Measurements from ENCODE around the gene E2F4. TPM values are rescaled to one million over a fixed set of nuclear protein-coding genes. Genes with fewer than 3 reads are reported as not detected.
A peak's percentile ranks its signal among the peaks of the same experiment; 100 is the strongest.

The E2F4 gene
- polyA plus RNA-seq, 2 of the 4 experiments (the other 2 are of a cell fraction) = 65.1 to 66.6 TPM

DNA sequence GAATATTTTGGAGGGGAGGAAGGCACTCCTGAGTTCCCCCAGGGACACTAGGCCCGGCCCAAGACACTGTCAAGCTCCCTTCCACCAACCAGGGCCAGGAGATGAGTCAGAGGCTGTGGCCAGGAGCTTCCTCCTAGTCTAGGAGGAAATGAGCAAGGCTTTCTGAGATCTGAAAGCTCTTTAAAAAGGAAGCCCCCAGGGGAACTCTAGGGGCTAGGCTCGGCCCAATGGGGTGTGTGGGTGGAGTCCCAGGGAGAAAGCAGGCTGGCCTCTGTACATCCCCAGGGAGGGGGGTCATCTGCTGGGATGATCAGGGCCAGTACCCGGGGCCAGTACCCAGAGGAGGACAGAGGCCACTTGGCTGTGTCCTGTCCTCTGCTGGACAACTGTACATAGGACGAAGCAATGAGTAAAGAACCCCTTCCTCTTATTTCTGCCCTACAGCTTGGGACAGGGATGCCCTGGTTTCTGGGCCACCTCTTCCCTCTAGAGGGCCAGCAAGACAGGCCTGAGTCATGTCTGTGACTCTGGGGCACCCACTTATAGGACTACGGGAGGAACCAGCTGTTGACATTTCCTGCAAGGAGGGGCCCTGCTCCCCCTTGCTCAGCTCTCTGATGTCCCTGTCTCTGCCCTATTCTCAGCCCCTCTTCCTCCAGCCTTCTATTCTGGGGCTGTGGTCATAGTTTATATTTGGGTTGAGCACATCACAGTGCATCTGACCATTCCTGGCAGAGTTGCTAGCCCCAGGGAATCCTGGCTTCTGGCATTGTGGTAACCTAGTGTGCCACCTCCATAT, 52.6 kb downstream of the E2F4 start:
- TF ChIP-seq FOSL2 (IDR thresholded peaks at IDR 0.05) (no peak), FOSL2 (CRISPR knock-in tag; IDR thresholded peaks at IDR 0.05) (peak; percentile 64; the same call in 1 of the 2 replicates), GATA3 (IDR thresholded peaks at IDR 0.05; ENCODE audit: borderline replicate concordance) (no peak)
- CTCF ChIA-PET = interaction anchor here (0.6 to 9.7 kb wide), 15 partner anchors 11 to 266 kb away, joined by 3 to 138 read pairs (median 4); partner anchors contain the start of gene TMEM208
- WGBS (ENCODE audit: missing lambda C conversion rate) = 7% methylated on average over 5 of the region's 5 CpGs
- Histone ChIP-seq H3K4me2 (peak overlapping the region; percentile 97), H3K4me1 (peaks cover 72% of the 10 kb centered on the region), H3K27ac (peak overlapping the region; percentile 91 to 98), H3K9me3 (no peaks in the 10 kb centered on the region), H3K4me3 (peak overlapping the region; percentile 74; the same call in 1 of the 3 replicates)
- FAIRE-seq = no peak
- POLR2A ChIA-PET = interaction anchor here (1.0 to 2.0 kb wide), 3 partner anchors 17 to 71 kb away, joined by 3 to 12 read pairs (median 3); partner anchors contain the start of gene TMEM208
- ATAC-seq = peak; percentile 23 to 41
- DNase-seq (ENCODE audit: low read depth in 1 of 2, low spot score in 1 of 2) = peak; percentile 80 to 82

DNA sequence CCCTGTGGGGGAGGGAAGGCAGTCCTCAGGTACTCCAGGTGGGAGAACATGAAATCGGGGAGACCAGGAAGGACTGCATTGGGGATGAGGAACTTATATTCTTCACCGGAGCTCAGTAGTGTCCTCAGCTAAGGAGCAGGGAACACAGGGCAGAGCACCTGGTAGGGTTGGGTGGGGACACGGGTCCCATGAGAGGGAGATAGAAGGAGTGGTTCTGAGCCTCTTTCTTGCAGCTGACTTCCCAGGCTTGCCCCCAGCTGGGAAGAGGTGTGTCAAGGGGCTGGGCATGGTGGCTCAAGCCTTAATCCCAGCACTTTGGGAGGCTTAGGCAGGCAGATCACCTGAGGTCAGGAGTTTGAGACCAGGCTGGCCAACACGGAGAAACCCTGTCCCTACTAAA, 53.2 kb downstream of the E2F4 start:
- 77% methylated on average over 4 of the region's 4 CpGs for WGBS (ENCODE audit: missing lambda C conversion rate)
- H3K27ac ChIP-seq = peak overlapping the region; percentile 91 to 98
- DNase-seq (ENCODE audit: low read depth in 1 of 2, low spot score in 1 of 2) (no peak), ATAC-seq (no peak), FAIRE-seq (no peak)
- peak overlapping the region; percentile 97 for H3K4me2 ChIP-seq
- TF ChIP-seq HES2 (IDR thresholded peaks at IDR 0.05) (no peak), ZNF302 (CRISPR knock-in tag; IDR thresholded peaks at IDR 0.05) (no peak), SREBF2 (IDR thresholded peaks at IDR 0.05) (no peak), CHD4 (IDR thresholded peaks at IDR 0.05; ENCODE audit: borderline replicate concordance) (no peak), BHLHE40 (IDR thresholded peaks at IDR 0.05; ENCODE audit: low read depth, low read length) (no peak), CBX8 (IDR thresholded peaks at IDR 0.05) (no peak), TP53 (CRISPR knock-in tag; IDR thresholded peaks at IDR 0.05) (no peak), NR3C1 (IDR thresholded peaks at IDR 0.05) (no peak), HOXB13 (CRISPR knock-in tag; IDR thresholded peaks at IDR 0.05; ENCODE audit: low read depth) (no peak), SMC3 (IDR thresholded peaks at IDR 0.05) (no peak), JUNB (IDR thresholded peaks at IDR 0.05) (no peak), USF2 (IDR thresholded peaks at IDR 0.05) (no peak)
- TF ChIP-seq, protein P1, sequence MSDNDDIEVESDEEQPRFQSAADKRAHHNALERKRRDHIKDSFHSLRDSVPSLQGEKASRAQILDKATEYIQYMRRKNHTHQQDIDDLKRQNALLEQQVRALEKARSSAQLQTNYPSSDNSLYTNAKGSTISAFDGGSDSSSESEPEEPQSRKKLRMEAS (IDR thresholded peaks at IDR 0.05) = no peak
- TF ChIP-seq, protein P2, sequence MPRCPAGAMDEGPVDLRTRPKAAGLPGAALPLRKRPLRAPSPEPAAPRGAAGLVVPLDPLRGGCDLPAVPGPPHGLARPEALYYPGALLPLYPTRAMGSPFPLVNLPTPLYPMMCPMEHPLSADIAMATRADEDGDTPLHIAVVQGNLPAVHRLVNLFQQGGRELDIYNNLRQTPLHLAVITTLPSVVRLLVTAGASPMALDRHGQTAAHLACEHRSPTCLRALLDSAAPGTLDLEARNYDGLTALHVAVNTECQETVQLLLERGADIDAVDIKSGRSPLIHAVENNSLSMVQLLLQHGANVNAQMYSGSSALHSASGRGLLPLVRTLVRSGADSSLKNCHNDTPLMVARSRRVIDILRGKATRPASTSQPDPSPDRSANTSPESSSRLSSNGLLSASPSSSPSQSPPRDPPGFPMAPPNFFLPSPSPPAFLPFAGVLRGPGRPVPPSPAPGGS (IDR thresholded peaks at IDR 0.05) = no peak
- peak overlapping the region; percentile 74; the same call in 2 of the 3 replicates for H3K4me3 ChIP-seq
- peaks cover 70% of the 10 kb centered on the region for H3K4me1 ChIP-seq
- ChIA-PET POLR2A (interaction anchor here (2.0 kb wide), 2 partner anchors 18 to 21 kb away, joined by 6 to 12 read pairs; partner anchors contain the start of gene TMEM208), CTCF (interaction anchor here (0.9 to 9.7 kb wide), 9 partner anchors 12 to 196 kb away, joined by 3 to 138 read pairs (median 5); partner anchors contain the start of gene TMEM208)
- no peaks in the 10 kb centered on the region for H3K9me3 ChIP-seq

- POLR2A ChIA-PET = interaction anchor here (0.7 to 3.3 kb wide), 7 partner anchors 14 to 48 kb away, joined by 3 to 30 read pairs (median 3); partner anchors contain the start of gene TMEM208
- WGBS (ENCODE audit: missing lambda C conversion rate) = 16% methylated on average over 7 of the region's 8 CpGs
- H3K9me3 ChIP-seq = no peaks in the 10 kb centered on the region
- H3K4me2 ChIP-seq = peak overlapping the region; percentile 97
- peak overlapping the region; percentile 74 for H3K4me3 ChIP-seq
- peaks cover 67% of the 10 kb centered on the region for H3K4me1 ChIP-seq
- TF ChIP-seq ZC3H11A (IDR thresholded peaks at IDR 0.05) = 0 out of 2 replicates have a peak, but pooled peaks have one; percentile 1
- TF ChIP-seq MYC (IDR thresholded peaks at IDR 0.05; ENCODE audit: borderline replicate concordance, low read length) = no peak
- DNase-seq (ENCODE audit: low read depth in 1 of 2, low spot score in 1 of 2) (no peak), ATAC-seq (no peak), FAIRE-seq (no peak)
- CTCF ChIA-PET = interaction anchor here (0.6 to 9.7 kb wide), 18 partner anchors 13 to 269 kb away, joined by 3 to 138 read pairs (median 3); partner anchors contain the start of genes KCTD19, LRRC36, TMEM208 and TPPP3
- peak overlapping the region; percentile 91 to 98 for H3K27ac ChIP-seq
Observed at GRCh38 chr16:67245674-67246080, 53.7 kb downstream of the E2F4 start.
